ENCODE measurements around the gene TVP23B. TPM values are rescaled to one million over a fixed set of nuclear protein-coding genes. Genes with fewer than 3 reads are reported as not detected.
"Not testable (repeated sequence)": the region's sequence is repeated elsewhere in the genome, so short reads cannot be mapped to it uniquely, and the experiment has no call there.

TVP23B gene
- total and polyA plus RNA-seq, 2 experiments from 2014 or later = 25.3 to 25.7 TPM

GRCh38 chr17:18758344-18758743 is 22.6 kb upstream of the TVP23B start:
- H3K27me3 ChIP-seq; H3K36me3 ChIP-seq; H3K4me3 ChIP-seq; H3K9me3 ChIP-seq (ENCODE audit: low read depth); H3K27ac ChIP-seq; DNase-seq (ENCODE audit: low read depth in 1 of 2, low spot score in 1 of 2); H3K4me1 ChIP-seq (ENCODE audit: low read depth): not testable (repeated sequence)

GRCh38 chr17:18760221-18760620 is 20.8 kb upstream of the TVP23B start:
- not testable (repeated sequence) for H3K4me3 ChIP-seq; H3K36me3 ChIP-seq; H3K27ac ChIP-seq; H3K4me1 ChIP-seq (ENCODE audit: low read depth); DNase-seq (ENCODE audit: low read depth in 1 of 2, low spot score in 1 of 2); H3K9me3 ChIP-seq (ENCODE audit: low read depth); H3K27me3 ChIP-seq

- H3K9me3 ChIP-seq (ENCODE audit: low read depth) = not testable (repeated sequence)
These were observed 10.4 kb upstream of the TVP23B start for GRCh38 chr17:18770572-18770971.

GRCh38 chr17:18771066-18771465 is 9.9 kb upstream of the TVP23B start:
- not testable (repeated sequence) for H3K36me3 ChIP-seq; H3K4me3 ChIP-seq; DNase-seq (ENCODE audit: low read depth in 1 of 2, low spot score in 1 of 2); H3K27ac ChIP-seq; H3K9me3 ChIP-seq (ENCODE audit: low read depth); H3K27me3 ChIP-seq
- H3K4me1 ChIP-seq (ENCODE audit: low read depth) = peaks cover 14% of the 10 kb centered on the region

More at GRCh38 chr17:18770572-18770971, 10.4 kb upstream of the TVP23B start:
- H3K4me3 ChIP-seq; H3K27me3 ChIP-seq; H3K36me3 ChIP-seq; H3K27ac ChIP-seq; DNase-seq (ENCODE audit: low read depth in 1 of 2, low spot score in 1 of 2): not testable (repeated sequence)
- peaks cover 14% of the 10 kb centered on the region for H3K4me1 ChIP-seq (ENCODE audit: low read depth)

- DNase-seq (ENCODE audit: low read depth in 1 of 2, low spot score in 1 of 2) = no peak
- no peaks in the 10 kb centered on the region for H3K36me3 ChIP-seq
- no peaks in the 10 kb centered on the region for H3K9me3 ChIP-seq (ENCODE audit: low read depth)
- H3K4me1 ChIP-seq (ENCODE audit: low read depth) = peaks cover 14% of the 10 kb centered on the region
- no peak overlapping the region for H3K27ac ChIP-seq
- no peak overlapping the region for H3K4me3 ChIP-seq
- no peaks in the 10 kb centered on the region for H3K27me3 ChIP-seq
- TF ChIP-seq CTCF (IDR thresholded peaks at IDR 0.05; ENCODE audit: low read depth, low read length) = no peak
These were observed 8.5 kb upstream of the TVP23B start for GRCh38 chr17:18772471-18772870.

- not testable (repeated sequence) for H3K4me1 ChIP-seq (ENCODE audit: low read depth); H3K27me3 ChIP-seq; H3K27ac ChIP-seq; H3K36me3 ChIP-seq; H3K9me3 ChIP-seq (ENCODE audit: low read depth); DNase-seq (ENCODE audit: low read depth in 1 of 2, low spot score in 1 of 2)
- H3K4me3 ChIP-seq = peak overlapping the region; percentile 33
These were observed 822 bp downstream of the TVP23B start for GRCh38 chr17:18781805-18782204.

GRCh38 chr17:18785933-18786332 is 5.0 kb downstream of the TVP23B start:
- H3K27ac ChIP-seq; H3K27me3 ChIP-seq; H3K4me1 ChIP-seq (ENCODE audit: low read depth); H3K4me3 ChIP-seq; H3K36me3 ChIP-seq; H3K9me3 ChIP-seq (ENCODE audit: low read depth); DNase-seq (ENCODE audit: low read depth in 1 of 2, low spot score in 1 of 2): not testable (repeated sequence)

GRCh38 chr17:18786890-18787289 is 5.9 kb downstream of the TVP23B start:
- not testable (repeated sequence) for H3K4me3 ChIP-seq; DNase-seq (ENCODE audit: low read depth in 1 of 2, low spot score in 1 of 2); H3K4me1 ChIP-seq (ENCODE audit: low read depth); H3K9me3 ChIP-seq (ENCODE audit: low read depth); H3K36me3 ChIP-seq; H3K27ac ChIP-seq; H3K27me3 ChIP-seq

GRCh38 chr17:18791402-18791801 is 10.4 kb downstream of the TVP23B start:
- DNase-seq (ENCODE audit: low read depth in 1 of 2, low spot score in 1 of 2); H3K27me3 ChIP-seq; H3K4me1 ChIP-seq (ENCODE audit: low read depth); H3K27ac ChIP-seq; H3K36me3 ChIP-seq; H3K9me3 ChIP-seq (ENCODE audit: low read depth); H3K4me3 ChIP-seq: not testable (repeated sequence)

- H3K36me3 ChIP-seq; H3K27me3 ChIP-seq; H3K27ac ChIP-seq; H3K4me3 ChIP-seq; DNase-seq (ENCODE audit: low read depth in 1 of 2, low spot score in 1 of 2); H3K9me3 ChIP-seq (ENCODE audit: low read depth); H3K4me1 ChIP-seq (ENCODE audit: low read depth): not testable (repeated sequence)
These were observed 13.9 kb downstream of the TVP23B start for GRCh38 chr17:18794841-18795240.

GRCh38 chr17:18796887-18797286 is 15.9 kb downstream of the TVP23B start:
- not testable (repeated sequence) for H3K27me3 ChIP-seq; H3K4me1 ChIP-seq (ENCODE audit: low read depth); H3K4me3 ChIP-seq

GRCh38 chr17:18803458-18804245 is 22.7 kb downstream of the TVP23B start:
- not testable (repeated sequence) for H3K9me3 ChIP-seq (ENCODE audit: low read depth); H3K4me1 ChIP-seq (ENCODE audit: low read depth); H3K36me3 ChIP-seq; DNase-seq (ENCODE audit: low read depth in 1 of 2, low spot score in 1 of 2); H3K27me3 ChIP-seq; H3K4me3 ChIP-seq; H3K27ac ChIP-seq

More at GRCh38 chr17:18796887-18797286, 15.9 kb downstream of the TVP23B start:
- not testable (repeated sequence) for H3K27ac ChIP-seq; H3K36me3 ChIP-seq; DNase-seq (ENCODE audit: low read depth in 1 of 2, low spot score in 1 of 2); H3K9me3 ChIP-seq (ENCODE audit: low read depth)

GRCh38 chr17:18815924-18816323 is 34.9 kb downstream of the TVP23B start:
- not testable (repeated sequence) for H3K9me3 ChIP-seq (ENCODE audit: low read depth); H3K27me3 ChIP-seq; H3K4me3 ChIP-seq; H3K36me3 ChIP-seq; DNase-seq (ENCODE audit: low read depth in 1 of 2, low spot score in 1 of 2)
- peaks cover 10% of the 10 kb centered on the region for H3K4me1 ChIP-seq (ENCODE audit: low read depth)
- peak overlapping the region; percentile 94 for H3K27ac ChIP-seq

Data from cardiac muscle cell (in vitro differentiated cells and primary cell).